IPS DF 4.7 (cell line): Measurements from ENCODE around the gene P2RY10.
"Not testable (repeated sequence)": the region's sequence is repeated elsewhere in the genome, so short reads cannot be mapped to it uniquely, and the experiment has no call there.

Experiments used
- DNase-seq: peaks from one replicate; pipeline ENCODE4 v3.0.0-alpha.2; 2013; ENCODE audit warnings: low spot score; ENCODE audit errors: extremely low read depth

P2RY10 gene

DNA sequence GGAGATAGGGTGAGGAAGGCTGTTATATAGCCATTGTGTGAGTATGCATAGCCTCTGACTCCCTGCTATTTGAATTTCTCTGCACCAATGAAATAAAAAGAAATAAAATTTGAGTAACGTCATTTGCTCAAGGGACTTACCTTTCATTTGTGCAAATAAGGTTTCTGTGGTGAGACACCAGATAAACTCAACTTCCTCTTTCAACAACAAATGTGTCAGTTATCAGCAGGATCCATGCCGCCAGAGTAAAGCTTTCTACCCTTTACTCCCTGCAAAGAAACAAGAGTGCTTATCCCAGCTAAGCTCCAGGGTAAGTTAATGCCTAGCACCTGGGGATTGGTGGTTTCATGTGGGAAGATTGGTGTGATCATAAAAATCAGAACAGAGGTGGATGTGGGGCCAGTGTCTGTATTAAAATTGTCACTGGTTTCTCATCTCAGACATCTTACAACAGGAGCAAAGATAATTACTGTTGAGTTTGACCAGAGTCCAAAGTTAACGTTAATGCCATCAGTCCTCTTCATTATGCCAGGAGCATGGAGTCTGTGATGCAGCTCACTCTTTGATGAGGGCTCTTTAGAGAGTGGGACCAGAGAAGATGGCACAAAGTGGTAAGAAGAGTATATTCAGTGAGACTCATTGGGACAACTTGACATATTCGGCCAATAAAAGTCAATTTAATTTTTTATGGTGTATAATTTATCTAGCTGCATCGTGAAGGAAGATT is at the start of gene P2RY10:
TSS of gene P2RY10 (plus strand) at position 206 of the 727 bp plus-strand sequence. CDS start 15,130 bp downstream, outside the sequence.
- DNase-seq, result no peak

DNA sequence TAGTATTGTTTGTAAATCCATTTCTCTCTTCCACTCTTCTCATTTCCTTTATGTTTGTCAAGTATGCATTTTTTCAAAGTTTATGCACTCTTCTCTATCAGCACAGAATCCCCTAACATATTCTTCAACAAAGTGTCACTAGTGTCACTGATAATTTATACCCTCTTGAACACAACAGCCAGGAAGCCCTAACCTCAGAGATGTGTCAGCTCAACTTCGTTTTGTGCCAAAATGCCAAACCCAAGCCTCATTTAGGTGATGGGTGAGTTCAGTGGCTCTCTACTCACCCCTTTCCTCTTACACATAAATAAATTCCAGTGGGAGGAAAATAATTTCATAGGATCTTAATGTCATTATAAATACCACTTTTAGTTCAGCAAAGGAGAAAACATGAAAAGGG is 22.4 kb upstream of the P2RY10 start:
- no peak for DNase-seq

- no peak for DNase-seq
Observed at GRCh38 chrX:78923198-78924015, 21.8 kb upstream of the P2RY10 start.

- no peak for DNase-seq
Observed at GRCh38 chrX:78931814-78932213, 13.4 kb upstream of the P2RY10 start.

- DNase-seq, result no peak
Observed at GRCh38 chrX:78934866-78935265, 10.3 kb upstream of the P2RY10 start.

- no peak for DNase-seq
Observed at GRCh38 chrX:78944351-78944750, 840 bp upstream of the P2RY10 start.

DNA sequence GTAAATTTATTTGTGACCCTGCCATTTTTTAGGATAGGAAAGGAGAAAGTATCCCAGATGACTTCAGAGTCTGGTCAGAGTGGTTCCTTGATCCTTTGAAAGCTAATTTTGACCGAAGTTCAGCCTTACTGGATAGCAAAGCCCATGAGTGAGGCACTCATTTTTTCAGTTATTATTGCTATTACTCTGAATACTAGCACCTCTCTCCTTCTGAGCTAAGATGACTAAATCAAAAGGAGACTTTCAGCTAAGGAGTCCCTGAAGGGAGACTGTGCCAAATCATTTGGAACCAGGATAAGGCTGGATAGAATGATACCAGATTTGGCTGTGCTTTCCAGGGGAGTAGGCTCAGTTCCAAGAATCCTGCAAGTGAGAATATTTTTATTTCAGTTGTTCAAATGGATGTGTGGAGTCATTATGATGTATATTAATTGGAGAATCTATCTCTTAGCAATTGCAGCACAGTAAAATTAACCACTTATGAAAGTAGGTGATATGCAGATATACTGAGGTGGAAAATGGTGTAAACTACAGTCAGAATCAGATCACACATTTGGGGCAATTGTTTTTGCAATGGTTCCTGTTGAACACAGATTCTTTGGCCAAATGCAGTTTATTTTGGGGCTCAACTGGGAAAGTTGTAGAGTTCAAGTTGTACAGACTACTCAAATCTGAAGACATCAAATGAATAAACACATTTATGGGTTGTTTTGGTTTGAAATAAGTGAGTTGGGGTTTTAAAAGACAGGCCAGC is 1.2 kb downstream of the P2RY10 start:
- DNase-seq, result no peak

GRCh38 chrX:78950009-78950835 is 5.0 kb downstream of the P2RY10 start:
- no peak for DNase-seq

DNA sequence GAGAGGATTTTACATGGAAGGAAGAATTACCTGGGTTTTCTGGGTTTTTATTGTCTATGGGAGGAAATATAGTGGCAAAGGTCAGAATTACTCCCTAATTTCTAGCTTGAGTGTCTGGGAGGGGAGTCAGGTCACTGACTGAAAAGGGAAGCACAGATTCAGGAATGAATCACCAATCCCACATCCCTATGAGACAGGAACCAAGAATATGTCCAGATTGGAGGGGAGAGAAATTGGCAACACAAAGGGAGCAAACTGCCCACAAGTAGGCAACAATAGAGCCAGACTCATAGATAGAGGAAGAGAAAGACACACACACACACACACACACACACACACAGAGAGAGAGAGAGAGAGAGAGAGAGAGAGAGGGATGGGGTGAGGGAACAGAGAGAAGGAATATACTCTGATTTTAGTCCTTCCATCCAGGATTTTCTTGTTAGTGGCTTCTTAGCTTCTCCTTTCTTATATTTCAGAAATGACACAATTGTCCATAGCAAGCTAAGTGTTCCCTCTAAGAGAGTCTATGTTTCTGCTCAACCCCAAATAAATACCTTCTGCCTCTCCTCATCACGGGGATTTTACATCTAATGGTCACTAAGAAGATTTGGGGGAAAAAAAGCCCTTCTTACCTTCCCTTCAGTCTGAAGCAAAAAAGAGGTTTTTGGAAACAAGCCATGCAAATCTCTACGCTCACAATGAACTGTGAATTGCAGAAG is 12.0 kb downstream of the P2RY10 start:
- no peak for DNase-seq

DNA sequence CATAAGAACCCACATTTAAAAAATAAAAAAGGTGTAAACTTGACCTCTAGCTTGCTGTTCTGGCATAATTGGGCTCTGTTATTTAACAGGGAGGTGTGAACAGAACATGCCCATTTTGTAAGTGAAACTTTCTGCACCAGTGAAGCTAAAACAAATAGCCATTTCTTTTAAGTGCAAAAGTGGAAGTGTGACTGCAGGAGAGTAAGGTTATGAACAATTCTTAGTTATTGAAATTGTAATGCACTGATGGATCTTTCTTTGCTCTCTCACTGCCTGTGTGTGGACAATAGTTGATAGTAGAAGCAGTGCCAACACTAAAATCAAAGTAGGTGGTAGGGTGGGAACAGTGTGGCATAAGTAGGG is 12.6 kb downstream of the P2RY10 start:
- DNase-seq, result no peak

DNA sequence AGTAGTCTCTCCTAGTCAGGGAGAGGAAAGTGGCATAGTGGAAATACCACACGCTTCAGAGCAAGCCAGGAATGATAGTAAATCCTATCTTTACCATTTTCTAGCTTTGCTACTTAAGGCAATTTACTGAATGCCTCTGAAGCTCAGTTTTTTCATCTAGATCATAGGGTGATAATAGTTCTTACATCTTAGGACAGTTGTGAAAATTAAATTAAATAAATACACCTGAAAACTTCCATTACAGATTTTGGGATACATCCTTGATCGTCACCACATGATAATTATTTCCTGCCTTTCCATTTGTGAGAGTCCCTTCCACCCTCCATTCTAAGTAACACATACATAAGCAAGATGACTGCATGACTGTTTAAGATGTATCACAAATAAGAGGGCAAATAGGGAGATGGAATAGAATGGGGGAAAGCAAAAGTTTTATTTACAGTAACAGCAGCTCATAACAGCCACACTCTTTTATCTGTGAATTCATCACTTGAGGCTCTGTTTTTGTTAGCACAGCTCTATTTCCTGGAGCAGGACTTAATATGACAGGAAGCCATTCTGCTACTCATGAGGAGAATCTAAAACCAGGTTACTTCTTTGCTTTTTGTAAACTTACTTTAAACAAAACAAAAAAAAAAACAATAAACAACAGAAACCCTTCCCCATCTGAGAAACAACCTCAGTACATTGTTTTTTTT is 13.4 kb downstream of the P2RY10 start:
- DNase-seq, result no peak

DNA sequence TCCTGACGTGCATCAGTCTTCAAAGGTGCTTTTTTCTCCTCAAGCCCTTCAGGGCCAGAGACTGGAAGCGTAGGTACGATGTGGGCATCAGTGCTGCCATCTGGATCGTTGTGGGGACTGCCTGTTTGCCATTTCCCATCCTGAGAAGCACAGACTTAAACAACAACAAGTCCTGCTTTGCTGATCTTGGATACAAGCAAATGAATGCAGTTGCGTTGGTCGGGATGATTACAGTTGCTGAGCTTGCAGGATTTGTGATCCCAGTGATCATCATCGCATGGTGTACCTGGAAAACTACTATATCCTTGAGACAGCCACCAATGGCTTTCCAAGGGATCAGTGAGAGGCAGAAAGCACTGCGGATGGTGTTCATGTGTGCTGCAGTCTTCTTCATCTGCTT is 15.7 kb downstream of the P2RY10 start:
- no peak for DNase-seq

DNA sequence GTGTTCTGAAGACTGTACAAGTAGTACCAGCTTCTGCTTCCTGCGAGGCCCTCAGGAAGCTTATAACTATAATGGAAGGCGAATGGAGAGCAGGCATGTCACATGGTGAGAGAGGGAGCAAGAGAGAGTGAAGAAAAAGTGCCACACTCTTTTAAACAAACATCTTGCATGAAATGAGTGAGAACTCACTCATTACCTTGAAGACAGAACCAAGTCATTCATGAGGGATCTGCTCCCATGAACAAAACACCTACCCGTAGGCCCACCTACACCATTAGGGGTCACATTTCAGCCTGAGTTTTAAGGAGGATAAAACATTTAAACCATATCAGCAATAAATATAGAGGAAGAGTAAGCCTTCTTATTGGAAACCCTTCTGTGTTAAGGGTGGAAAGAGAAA is 19.4 kb downstream of the P2RY10 start:
- no peak for DNase-seq

GRCh38 chrX:78979789-78980464 is 34.7 kb downstream of the P2RY10 start:
- no peak for DNase-seq

- no peak for DNase-seq
Observed at GRCh38 chrX:78989349-78989748, 44.2 kb downstream of the P2RY10 start.

DNA sequence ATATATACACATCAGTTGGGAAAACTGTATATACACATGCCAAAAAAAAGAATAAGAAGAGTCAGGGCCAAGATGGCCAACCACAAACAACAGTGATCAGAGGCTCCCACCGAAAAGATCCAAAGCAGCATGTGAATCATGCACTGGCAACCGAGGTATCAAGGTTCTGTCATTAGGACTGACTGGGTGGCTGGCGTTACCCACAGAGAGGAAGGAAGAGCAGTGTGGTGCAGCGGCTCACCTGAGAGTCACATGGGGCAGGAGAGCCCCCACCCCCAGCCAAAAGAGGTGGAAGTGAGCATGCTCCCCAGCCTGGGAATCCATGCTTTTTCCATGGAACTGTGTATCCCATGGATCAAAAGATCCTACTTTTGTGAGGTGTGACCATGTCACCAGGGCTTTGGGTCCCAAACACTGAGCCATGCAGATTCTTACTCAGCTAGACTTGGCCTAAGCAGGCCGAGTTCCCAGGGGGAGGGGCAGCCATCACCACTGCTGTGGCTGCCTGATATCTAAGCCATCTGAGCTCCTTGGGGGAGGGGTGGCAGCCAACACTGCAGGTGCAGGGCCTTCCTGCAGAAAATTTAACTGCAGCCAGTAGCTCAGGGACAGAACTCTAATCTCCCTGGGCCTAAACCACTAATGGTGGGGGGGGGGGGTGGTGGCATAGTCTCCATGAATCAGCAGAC is 52.8 kb downstream of the P2RY10 start:
- no peak for DNase-seq

GRCh38 chrX:79007540-79007939 is 62.3 kb downstream of the P2RY10 start:
- DNase-seq, result not testable (repeated sequence)
